Muscle of back (tissue), 11 donors: ENCODE measurements around the gene LRRC45. TPM values are rescaled to one million over a fixed set of nuclear protein-coding genes. Genes with fewer than 3 reads are reported as not detected.
"Not testable (repeated sequence)": the region's sequence is repeated elsewhere in the genome, so short reads cannot be mapped to it uniquely, and the experiment has no call there.

ENCODE experiments used
- DNase-seq, 3 donors: peaks; one replicate each; pipeline versions ENCODE4 v3.0.0 to v3.0.0-alpha.2; 2013
- polyA plus RNA-seq, 10 donors: library from polyadenylated mRNA; unstranded; fragments of 120-200 nt; gene quantifications; one replicate each; pipeline ENCODE4 v1.2.1, GENCODE V29; 2013; ENCODE audit not compliant: insufficient read length in 10 of 10

Gene LRRC45
- polyA plus RNA-seq, 10 donors: 5.3 to 12.7 (median 8.5) TPM

DNA sequence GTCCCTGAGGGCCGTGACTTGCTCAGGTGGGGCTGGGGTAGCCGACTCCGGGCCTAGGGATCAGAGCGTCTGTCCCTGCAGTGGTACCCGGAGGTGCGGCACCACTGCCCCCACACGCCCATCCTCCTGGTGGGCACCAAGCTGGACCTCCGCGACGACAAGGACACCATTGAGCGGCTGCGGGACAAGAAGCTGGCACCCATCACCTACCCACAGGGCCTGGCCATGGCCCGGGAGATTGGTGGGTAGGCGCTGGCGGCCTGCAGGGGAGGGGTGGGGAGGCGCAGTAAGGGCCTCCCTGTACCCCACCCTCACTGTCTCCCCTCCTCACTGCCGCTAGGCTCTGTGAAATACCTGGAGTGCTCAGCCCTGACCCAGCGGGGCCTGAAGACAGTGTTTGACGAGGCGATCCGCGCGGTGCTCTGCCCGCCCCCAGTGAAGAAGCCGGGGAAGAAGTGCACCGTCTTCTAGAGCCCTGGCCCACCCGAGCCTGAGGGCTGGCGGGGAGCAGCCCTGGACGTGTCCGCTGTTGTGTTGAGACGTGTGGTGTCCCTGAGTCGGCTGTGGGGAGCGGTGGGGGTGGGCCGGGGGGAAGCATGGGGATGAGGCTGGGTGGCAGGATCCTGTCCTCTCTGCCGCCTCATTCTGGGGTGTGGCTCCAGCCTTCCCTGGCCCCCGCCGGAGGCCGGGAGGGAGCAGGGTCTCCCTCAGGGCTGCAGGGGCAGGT is 10.4 kb downstream of the LRRC45 start:
- no peak for DNase-seq

DNA sequence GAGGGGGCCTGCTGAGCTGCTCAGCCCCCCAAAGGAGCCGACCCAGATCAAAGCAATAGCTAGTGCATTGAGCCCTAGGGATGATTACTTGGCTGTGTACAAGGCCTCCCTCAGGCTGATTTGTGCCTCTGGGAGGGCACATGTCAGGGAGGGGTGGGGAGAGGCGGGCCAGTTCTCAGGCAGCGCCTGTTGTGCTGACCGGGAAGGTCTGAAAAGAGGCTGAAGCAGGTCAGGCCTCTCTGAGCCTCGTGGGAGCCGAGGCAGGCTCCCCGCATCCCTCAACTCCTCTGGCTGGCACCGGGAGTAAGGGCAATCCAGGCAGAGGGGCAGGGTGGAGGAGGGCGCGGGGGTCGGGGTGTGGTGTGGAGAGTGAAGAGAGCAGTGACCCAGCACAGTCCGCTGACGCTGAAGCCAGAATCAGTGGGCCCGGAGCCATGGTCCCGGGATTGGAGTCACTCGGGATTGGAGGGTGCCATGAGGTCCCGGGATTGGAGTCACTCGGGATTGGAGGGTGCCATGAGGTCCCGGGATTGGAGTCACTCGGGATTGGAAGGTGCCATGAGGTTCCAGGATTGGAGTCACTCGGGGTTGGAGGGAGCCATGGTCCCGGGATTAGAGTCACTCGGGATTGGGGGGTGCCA is 11.4 kb downstream of the LRRC45 start:
- DNase-seq: no peak

DNA sequence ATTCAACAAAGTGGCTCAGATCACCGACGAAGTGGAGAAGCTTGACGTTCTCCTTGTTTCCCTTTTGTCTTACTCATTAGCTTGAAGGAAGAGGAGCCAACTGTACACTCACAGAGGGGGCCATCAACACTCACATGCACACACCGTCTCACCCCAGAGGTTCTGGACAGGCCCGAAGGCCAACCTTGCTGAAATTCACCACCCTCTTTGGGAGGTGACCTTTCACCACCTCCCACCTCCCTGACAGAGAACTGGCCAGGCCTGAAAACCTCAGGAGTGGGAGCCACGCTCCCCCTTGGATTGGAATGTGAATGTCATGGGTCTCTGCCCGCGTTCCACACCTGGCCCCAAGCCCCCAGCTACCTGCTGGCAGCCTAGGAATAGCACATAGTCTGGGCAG is 12.4 kb downstream of the LRRC45 start:
- no peak for DNase-seq

DNA sequence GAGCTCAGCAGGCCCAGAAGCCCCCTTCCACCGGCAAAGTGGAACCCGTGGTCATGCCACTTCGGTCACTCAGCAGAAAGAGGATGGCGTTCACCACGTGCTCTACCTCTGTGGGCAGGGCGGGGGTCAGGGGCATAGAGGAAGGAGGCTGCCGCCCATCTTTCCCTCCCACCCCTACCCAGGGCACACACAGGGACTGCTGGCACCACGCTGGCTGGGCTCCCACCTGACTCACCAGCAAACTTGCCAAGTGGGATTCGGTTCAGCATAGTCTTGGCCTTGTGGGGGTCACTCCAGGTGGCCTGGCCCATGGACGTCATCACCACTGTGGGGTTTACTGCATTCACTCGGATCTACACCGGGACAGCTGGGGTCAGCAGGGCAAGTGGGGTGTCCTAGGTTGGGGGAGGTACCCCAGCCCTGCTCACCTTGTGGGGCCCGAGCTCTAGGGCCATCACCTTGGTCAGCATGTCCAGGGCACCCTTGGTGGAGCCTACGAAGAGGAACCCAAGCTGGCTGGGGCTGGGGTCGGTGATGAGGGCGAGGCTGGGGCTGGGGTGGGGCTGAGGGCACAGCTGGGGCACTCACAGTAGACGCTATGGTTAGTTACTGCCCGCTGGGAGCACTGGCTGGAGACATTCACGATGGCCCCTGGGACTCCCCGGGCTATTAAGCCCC is 13.0 kb downstream of the LRRC45 start:
- DNase-seq: no peak

DNA sequence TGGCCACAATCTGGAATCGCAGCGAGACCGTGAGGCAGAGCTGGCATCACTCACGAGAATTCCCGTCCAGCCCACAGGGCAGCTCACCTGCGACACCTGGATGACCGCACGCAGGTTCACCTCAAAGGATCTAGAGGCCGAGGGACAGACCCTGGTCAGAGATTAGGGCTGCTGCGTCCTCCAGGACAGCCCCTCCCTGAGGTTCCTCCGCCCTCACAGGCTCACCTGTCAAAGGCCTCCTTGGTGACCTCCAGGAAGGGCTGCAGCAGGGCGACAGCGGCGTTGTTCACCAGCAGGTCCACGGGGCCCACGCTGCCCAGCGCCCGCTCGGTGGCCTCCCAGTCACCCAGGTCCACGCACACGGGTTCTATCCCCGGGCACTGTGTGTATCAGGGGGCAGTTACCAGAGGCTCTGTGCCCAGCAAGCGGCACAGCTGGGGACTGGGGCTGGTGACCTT is 13.6 kb downstream of the LRRC45 start:
- DNase-seq: no peak

DNA sequence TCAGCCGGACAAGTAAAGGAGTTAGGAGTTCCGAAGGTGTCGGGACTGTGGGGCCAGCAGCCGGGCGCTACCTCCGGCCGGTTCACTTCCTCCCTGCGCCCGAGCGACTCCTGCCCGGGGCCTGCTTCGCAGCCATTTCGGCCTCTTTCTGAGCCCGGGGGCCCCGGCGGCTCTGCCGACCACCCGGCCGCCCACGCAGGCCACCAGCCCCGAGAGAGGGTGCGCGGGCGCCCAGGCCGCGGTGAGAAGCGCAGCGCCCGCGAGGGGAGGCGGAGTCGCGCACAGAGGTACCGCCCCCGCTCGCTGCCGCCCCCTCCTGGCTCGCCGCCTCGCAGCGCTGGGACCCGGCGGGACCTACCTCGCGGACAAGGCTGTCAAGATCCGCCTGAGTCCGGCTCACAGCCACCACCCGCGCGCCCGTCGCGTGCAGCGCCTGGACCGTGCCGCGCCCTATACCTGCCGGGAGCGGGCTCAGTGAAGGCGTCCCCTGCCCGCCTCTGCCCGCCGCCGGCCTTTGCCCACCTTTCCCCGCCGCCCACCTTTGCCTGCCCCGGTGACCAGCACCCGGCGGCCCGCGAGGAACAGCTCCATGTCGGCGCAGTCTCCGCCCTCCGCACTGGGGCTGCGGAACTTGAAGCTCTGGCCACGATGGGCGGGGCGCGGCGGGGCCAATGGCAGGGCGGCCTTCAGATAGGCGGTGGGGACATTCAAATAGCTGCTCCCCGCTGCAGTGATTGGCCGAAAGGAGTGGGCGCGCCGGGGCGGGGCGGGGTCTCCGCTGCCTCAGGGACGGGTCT is 14.2 kb downstream of the LRRC45 start, which contains the start of gene DCXR:
Gene DCXR, minus strand, starts transcription at position 606 of the 797 bp plus-strand sequence. Its CDS starts 15 bp downstream, at position 591.
- peak; percentile 95 to 99 (median 95) for DNase-seq

DNA sequence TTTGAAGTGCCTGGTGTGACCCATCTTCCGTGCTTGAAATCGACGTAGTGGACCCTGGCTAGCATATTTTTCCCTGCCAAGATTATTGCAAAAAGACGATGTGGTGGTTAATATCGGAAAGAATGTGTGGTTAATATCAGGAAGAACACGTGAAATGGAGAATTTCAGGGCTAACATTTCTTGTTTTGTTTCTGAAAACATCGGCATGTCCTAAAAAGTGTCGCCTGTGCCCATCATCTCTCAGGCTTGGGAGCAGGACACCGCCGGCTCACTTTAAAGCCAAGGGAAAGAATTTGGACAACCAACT is 14.7 kb downstream of the LRRC45 start:
- no peak for DNase-seq

DNA sequence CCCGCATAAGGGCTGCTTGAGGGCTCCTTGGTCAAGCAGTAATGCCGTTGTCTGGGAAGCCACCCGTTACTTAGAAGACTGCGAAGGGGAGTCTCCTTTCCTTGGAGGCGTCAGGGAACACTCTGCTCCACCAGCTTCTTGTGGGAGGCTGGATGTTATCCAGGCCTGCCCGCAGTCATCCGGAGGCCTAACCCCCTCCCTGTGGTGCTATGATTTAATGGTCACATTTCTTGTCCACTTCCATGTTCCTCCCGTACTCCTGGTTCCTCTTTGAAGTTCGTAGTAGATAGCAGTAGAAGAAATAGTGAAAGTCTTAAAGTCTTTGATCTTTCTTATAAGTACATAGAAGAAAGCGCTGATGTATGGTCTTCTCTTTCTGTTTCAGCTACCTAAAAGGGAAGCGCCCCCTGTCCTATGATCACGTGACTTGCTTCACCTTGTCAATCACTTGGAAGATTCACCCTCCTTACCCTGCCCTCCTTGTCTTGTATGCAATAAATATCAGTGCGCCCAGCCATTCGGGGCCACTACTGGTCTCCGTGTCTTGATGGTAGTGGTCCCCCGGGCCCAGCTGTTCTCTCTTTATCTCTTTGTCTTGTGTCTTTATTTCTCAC is 15.8 kb downstream of the LRRC45 start:
- DNase-seq: not testable (repeated sequence)

DNA sequence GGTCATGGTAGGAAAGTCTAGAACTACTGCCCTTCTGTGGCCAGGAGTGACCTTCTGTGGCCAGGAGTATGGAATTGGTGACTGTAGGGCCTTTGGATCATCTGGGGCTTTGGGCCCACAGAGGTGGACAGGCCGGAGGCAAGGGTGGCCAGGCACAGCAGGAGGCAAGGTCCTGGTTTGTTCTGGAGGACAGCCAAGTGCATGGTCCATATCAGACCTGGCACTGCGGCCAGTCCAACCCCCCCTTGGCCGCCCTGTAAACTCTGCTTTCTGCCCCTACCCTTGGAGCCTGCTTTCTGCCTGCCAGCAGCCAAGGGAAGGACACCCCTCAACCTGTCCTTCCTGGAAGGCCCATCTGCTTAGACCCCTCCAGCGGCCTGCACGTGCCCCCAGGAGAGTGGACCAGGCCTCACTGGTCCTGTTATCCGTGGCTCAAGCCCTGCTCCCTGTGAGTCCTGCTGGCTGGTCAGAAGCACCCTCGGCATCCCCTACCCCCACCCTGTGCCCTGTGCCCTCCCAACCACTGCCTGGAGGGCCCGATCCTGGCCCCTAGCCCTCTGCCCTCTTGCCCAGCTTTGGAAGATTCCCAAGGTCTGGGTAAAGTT is 16.7 kb downstream of the LRRC45 start:
- no peak for DNase-seq

DNA sequence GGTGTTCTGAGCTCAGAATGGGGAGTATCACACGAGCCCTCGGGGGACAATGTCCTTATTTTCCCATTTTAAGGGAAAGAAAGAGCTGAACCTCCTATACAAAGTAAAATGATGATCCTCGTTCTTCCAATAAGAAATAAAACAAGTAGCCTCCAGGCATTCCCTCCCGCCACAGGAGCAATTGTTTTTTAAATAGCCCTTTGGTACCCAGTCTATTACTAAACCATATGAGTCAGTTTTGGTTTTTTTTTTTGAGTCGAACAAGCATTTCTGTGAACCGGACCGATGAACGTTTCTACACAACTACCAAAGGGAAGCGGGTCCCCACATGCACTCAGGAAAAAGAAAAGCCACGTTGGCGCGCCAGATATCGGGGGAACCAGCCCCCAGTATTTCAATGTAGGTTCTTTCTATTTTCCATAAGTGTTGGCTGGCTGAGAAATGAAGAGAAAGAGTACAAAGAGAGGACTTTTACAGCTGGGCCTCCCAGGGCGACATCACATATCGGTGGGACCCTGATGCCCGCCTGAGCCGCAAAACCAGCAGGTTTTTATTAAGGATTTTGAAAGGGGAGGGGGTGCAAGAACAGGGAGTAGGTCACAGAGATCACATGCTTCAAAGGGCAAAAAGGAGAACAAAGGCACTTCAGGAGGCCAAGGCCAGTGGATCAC is 18.2 kb downstream of the LRRC45 start:
- DNase-seq: no peak

DNA sequence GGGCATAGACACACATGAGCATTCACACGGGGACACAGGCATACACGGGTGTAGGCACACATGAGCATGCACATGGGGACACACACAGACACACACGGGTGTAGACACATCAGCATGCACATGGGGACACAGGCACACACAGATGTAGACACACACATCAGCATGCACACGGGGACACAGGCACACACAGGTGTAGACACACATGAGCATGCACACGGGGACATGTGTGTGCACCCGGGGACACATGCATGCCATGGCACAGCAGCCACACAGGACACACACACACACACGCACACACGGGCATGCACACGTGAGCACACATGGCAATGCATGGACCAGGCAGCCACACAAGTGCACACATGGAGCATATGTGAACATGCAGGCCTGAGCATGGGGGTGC is 19.5 kb downstream of the LRRC45 start:
- no peak for DNase-seq

DNA sequence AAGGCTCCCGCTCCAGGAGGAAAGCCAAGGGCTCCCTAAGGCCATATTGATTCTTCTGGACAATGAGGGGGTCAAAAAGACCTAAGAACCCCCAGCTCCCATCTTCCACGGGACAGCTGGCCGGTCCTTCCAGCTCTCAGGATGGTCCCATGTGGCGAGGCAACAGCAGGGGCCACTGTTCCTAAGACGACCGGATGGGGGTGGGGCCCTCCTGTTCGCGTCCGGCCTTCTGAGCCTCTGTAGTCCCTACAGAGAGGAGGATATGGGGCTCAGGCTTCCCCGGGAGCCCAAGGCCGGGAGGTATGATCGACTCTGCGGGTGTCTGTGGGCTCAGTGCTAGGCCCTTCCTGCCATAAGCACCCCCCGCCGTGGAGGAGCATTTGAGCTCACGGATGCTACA is 20.4 kb downstream of the LRRC45 start:
- no peak for DNase-seq

DNA sequence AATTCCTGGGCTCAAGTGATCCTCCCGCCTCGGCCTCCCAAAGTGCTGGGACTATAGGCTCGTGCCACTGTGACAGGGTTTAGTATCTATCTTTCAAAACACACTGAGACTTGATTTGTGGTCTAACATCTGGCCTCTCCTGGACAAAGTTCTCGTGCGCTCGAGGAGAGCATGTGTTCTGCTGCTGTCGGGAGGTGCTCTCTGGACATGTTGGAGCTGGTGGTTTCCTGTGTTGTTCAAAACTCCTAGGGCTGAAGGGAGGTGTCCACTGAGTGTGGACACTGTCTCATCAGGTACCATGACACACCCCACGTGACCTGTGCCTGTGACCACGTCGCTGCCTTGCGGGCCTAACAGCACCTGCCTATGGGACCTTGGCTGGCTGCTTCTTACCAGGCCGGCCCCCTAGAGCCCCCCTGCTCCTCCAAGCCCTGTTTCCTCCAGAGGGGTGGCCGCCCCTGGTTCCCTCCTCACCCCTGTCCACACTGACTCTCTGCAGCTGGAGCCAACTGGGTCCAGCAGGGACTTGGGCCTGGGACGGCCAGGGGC is 22.9 kb downstream of the LRRC45 start:
- DNase-seq: no peak

DNA sequence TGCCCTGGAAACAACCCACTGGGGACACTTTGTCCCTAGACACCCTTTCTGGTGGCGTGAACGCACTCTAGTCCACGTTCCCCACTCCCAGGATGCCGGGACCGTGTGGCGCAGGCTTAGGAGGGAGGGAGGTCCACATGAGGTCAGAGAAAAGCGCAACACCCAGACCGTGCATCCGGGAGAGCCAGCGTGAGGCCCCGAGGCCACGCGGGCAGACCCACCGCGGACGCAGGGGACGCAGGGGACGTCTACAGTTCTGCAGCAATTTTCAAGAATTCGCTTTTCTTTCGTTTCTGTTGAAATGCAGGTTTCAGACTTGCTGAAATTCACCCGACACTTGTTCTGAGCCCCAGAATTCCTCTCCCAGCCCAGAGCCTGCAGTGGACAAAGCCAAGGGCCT is 23.8 kb downstream of the LRRC45 start:
- DNase-seq: no peak

DNA sequence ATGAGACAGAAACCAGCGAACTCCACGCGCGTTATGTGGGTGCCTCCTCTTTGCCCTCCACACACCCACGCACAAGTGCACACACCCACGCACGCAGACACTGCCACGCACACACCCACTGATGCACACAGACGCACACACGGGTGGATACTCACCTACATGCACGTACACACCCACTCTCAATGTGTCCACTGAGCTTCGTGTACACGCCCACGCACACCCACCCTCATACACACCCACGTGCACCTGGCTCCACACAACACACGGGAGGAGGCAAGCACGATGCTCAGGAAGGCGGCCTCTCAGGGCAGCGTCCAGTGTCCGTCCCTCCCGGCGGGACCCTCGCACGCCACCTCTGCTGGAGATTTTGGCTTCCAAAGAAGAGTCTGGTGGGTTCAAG is 24.3 kb downstream of the LRRC45 start:
- no peak for DNase-seq

DNA sequence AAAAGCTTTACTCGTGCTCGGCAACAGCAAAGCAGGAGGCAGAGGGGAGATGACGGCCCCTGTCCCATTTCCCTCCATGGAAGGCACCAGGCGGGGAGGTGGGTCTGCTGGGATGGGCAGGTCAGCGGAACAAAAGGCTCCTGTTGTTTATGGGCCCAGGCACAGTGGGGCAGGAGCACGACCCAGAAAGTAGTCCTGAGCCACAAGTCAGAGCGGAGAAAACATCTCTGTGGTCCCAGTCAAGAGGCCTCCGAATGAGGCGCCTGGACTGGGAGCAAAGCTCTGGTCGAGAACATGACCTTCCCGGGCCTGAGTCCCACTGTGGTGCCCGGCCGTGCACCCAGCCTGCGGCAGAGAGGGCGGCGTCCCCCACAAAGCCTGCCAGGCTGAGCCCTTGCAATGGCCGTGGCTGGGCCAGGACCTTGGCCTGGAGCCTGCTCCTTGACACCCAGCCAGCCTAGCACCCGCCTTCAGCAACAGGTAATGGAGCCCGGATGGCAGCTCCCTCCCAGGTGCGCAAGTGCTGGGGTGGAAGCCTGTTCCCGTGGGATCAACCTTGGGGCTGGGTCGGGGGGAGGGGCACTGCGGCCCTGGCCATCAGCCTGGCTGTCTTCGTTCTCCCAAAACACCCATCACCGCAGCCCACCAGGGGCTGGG is 24.9 kb downstream of the LRRC45 start:
- no peak for DNase-seq

DNA sequence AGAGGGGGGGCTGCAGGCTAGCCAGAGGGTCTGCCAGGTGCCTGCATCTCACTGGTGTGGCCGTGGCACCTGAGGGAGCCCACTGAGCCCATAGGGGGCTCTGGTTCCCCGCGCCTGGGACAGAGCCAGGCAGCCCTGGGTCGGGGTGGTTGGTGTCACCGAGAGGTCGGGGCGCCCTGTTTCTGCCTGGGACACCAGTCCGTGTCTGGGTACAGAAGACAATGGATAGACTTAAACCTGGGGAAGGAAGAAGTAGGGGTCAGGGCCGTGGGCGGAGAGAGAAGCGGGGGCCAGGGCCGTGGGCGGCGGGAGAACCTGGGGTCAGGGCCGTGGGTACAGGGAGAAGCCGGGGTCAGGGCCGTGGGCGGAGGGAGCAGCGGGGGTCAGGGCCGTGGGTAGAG is 25.5 kb downstream of the LRRC45 start:
- no peak for DNase-seq

DNA sequence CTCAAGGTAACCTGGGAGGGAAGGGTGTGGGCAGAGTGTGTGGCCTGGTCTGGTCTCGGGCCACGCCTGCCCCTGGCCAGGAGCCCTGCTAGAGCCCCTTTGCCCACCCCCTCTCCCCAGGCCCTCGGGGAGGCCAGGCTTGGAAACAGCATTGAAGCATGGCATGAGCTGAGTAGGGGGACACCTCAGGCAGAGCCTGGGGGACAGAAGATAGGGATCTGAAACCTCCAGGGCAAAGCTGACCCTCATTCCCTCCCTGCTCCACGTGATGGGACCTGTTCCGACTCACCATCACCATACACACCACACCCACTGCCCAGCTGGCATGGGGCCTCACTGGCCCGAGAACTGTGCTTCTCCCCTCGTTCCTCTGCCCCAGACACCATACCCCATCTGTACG is 26.0 kb downstream of the LRRC45 start:
- DNase-seq: no peak

DNA sequence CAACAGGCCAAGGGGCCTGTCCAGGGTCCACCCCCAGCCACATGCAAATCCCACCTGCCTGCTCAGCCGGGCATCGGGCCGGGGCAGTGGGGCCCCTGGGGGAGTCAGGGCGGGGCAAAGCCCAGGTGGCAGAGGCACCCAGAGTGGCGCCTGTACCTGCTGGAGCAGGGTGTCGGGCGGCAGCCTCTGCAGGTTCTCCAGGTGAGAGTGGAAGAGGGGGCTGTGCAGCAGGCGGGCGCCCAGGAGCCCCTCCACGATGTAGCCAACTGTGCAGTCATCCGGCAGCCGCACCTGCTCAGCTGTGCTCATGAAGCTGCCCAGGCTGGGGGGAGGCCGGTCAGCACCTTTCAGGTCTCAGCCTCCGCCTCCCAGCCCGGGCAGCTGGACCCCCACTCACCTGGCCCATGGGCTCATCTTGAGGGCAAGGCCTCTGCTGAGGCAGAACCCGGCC is 26.4 kb downstream of the LRRC45 start:
- no peak for DNase-seq
